GM23248 (cell line): ENCODE measurements around the gene CFTR.

Experiments used
- EZH2 ChIP-seq: fragments of 200-600 bp; sonication (generic); IDR thresholded peaks from 2 replicates; pipeline ENCODE4 v1.6.1; 2018; ENCODE audit warnings: antibody characterized with exemption, mild to moderate bottlenecking; ENCODE audit not compliant: insufficient read depth, poor library complexity, severe bottlenecking
- EZH2phosphoT487 ChIP-seq: fragments of 200-600 bp; sonication (generic); IDR thresholded peaks from 2 replicates; pipeline ENCODE4 v1.6.1; 2018; ENCODE audit warnings: antibody characterized with exemption, moderate library complexity, mild to moderate bottlenecking, low read depth; ENCODE audit not compliant: insufficient read depth

DNA sequence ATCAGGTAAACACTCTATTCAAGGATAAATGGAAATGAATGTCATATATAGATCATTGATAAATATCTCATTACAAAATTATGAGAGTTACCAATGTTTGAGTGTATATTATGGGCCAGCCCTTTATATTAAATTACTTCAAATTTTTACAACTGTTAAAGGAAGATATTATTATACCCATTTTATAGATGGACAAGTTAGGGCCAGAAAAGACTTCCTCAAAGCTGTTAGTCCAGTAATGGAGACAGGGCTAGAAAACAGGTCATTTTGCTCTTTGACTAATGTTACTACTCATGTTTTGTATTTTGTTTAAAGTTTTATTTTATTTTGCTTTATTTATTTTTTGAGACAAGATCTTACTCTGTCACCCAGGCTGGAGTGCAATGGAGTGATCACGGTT is 101.6 kb downstream of the CFTR start:
- TF ChIP-seq EZH2phosphoT487: no peak
- TF ChIP-seq EZH2: no peak
